SIG-M5 treated with dmso at 0.1 percent for 504 hours (cell line): ENCODE measurements around the gene PRPF18.

Experiments used
- DNase-seq: peaks from one replicate; lab custom pipeline; 2025; ENCODE audit not compliant: unreplicated experiment; lab: John Stamatoyannopoulos, UW

PRPF18 gene

DNA sequence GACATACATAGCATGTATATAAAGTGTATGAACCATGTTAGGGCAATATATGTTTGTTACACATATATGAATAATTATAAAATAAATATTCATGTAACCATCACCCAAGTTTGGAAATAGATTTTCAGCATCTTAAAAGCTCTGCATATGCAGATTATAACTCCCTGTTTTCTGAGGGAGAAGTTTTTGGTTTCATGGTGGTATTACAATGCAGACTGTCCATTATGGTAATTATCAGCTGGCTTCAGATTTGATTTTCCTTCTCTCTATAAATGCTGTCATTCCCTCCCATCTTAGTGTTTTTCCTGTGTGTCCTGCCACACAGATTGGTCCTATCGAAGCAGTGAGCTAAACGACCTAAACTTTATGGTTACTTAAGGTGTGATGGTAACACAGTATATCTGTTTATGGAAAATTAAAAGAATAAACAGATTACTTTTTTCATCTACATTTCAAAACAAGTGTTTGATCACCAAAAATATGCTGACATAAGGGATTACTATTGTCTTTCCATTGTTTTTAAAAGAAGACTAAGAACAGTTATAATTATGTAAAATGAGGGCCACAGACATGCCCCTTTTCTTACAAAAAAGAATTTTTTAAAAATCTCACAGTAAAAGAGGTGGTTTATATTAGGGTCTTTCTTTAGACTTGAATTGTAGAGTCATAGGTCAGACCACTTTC is 17.7 kb downstream of the PRPF18 start:
- DNase-seq = no peak

DNA sequence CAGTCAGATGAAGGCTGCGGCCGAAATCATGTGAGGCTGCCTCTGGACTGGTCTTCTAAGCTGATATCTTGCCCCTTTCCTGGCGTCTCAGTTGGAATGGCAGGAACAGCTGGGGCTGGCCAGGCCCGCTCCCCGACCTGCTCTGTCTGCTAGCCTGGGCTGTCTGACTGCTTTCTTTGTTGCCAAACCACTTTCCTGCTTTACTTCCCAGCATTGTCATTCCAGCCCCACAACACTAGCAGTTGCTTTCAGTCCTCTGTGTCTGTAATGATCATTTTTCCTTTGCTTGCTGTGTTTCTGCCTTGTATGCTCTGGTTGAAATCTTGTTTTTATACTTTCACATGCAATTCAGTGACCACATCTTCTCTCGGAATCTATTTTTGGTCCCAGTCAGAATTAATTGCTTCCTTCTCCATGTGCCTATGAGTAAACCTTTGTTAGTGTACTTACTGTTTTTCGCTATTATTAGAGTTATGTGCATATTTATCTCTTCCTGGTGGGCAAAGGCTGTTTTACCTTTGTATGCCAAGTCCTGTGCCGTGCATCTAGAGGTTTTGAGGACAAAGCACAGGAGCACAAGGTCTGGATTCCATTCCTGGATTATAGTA is 21.6 kb downstream of the PRPF18 start:
- no peak for DNase-seq

DNA sequence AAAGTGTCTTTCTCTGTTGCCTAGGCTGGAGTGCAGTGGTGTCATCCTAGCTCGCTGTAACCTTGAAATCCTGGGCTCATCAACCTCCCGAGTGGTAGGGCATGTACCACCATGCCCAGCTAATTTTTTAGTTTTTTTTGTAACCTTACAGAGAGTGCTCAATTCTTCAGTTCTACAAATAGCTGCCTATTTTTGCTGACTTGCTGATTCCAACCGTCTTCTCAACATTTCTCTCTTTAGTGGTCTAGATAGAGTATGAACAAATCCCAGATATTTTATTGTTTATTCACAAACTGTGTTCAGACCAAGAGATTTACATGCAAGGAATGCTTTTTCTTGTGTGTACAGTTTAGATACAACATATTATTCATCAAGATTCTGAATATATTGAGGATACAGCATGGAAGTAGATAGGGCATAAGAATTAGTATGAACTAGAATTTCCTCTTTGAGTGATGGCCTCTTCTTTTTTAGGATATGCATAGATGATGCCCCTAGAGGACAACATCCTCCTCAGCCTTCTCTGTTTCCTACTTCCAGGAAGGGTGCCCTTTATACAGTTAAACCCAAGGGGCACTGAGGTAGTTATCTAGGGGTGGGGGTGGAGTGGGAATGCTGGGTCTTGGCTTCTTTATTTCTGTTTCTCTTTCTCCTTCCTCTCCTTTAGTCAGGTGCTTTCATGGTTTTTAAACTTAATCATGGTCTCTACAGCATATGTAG is 26.0 kb downstream of the PRPF18 start:
- no peak for DNase-seq

DNA sequence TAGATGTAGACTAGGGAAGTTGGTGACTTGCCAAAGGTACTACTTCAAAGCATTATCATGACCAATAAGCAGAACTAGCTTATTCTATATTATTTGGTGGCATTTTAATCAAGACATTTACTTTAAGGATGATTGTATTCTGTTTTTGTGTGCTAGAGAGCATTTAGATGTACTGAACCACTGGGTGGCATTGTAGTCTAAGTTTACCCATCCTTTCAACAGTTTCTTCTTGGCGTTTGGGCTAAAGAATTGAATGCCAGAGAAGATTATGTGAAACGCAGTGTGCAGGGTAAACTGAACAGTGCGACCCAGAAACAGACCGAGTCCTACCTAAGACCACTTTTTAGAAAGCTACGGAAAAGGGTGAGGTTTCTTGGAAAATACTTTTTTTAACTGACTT is 26.8 kb downstream of the PRPF18 start:
- DNase-seq = peak; percentile 9

DNA sequence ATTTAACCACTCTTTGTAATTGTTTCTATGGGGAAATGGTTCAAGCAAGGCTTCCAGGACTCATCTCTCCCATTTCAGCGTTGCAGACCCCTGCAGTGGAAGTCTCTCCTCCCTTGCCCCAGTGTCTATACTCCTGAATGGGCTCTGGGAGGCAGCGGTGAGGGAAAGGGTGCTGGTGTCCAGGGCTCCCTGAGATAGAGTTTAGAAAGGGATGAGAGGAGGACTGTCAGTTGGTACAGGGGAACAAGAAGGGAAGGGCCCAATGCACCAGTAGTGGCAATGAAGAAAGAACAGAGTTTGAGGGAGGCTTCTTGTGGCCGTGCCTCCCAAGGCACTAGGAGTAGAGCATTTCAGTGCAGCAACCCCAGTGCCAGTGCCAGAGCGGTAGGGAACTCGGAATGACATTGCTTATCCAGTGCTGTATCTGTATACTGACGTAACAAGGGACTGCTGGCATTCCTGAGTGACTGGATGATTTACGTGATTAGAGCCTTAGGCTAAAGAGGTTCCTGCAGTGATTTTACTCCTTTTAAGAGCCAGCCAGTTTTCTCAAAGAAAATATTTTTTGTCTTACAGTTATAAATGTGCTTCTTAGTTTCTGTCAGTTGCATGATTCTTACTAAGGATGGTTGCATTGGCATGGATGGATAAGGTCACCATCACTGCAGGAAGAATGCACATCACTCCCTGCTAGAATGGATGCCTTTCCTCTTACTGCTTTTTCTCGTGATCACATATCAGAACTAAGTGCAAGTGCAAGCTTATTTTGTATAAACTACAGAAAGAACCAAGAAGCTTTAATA is 28.0 kb downstream of the PRPF18 start:
- DNase-seq = peak; percentile 14

DNA sequence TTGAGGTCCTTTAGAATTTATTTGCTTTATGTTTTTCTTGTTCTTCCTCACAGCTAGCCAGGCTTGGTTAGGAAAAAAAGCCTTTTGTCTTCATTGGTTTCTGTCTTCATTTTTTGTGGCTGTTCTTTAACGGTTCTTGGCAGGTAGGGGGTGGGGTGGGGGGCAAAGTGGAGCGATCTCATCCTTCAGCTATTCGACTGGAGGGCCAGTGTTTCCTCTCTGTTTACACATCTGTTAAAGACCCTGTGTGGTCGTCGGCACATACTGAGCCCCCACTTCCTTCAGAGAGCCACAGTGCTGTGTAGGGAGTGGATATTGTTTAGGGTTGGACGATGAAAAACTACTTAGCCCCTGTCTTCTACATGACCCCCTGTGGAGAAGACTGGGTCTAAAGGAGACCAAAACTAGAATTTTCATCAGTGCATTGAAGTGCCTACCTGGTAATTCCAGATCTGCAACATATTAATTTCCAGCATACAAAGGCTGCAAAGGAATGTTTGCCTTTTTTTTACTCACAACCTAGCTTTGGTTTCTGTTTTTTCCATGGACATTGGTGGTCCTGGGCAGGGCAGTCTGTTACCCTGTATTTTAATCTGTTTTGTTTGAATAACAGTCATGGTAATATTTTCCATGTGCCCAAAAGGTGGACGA is 29.0 kb downstream of the PRPF18 start:
- no peak for DNase-seq

DNA sequence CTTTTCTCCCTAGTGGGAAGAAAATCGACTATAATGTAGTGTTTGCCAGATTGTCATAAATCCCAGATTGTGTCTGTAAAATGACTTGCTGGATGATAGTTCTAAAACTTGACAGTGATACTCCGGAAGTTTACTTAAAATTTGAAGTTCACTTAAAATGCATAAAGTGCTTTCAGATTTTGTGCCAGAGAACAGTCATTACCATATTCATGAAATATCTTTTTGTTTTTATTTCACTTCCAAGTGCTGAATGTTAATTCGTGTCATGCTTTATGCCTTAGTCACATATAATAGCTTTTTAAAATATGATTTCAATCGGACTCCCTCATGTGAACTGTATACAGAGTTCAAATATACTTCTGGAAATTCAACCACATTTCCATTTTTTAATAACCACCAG is 30.4 kb downstream of the PRPF18 start:
- no peak for DNase-seq

DNA sequence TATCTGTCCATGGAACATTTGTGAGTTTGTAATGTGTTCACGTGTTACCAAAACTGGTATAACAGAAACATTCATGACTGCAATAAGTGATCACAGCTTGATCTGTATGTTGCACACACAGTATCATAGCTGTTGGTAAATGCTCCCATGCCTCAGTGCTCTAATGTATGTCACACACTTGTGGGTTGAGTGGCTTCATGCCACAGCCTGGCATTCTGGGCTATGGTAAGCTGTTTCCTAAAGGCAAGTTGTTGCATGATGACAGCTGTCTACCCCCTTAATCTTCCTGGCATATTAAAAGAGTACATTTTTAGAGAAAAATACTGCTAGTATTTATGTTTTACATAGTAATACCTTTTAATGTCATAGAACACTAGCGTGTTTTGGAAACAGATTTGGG is 35.2 kb downstream of the PRPF18 start:
- DNase-seq = no peak

DNA sequence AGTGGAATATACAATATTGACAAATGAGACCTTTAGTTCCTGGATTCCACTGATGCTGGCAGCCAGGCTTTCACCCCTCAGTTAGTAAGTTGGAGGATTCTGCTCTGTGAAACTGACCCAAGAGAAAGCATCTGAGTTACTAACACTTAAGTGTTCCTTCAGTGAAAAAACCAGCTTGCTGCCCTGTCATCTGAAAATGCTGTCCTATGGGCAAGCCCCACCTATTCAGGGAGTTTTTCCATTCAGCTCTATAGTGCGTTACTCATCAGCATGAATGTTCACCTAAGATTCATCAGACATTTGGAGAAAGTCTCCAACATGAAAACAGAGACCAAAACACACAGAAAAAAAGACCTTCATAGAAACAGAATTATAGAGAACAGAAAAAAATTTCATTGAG is 37.9 kb downstream of the PRPF18 start:
- DNase-seq = no peak

DNA sequence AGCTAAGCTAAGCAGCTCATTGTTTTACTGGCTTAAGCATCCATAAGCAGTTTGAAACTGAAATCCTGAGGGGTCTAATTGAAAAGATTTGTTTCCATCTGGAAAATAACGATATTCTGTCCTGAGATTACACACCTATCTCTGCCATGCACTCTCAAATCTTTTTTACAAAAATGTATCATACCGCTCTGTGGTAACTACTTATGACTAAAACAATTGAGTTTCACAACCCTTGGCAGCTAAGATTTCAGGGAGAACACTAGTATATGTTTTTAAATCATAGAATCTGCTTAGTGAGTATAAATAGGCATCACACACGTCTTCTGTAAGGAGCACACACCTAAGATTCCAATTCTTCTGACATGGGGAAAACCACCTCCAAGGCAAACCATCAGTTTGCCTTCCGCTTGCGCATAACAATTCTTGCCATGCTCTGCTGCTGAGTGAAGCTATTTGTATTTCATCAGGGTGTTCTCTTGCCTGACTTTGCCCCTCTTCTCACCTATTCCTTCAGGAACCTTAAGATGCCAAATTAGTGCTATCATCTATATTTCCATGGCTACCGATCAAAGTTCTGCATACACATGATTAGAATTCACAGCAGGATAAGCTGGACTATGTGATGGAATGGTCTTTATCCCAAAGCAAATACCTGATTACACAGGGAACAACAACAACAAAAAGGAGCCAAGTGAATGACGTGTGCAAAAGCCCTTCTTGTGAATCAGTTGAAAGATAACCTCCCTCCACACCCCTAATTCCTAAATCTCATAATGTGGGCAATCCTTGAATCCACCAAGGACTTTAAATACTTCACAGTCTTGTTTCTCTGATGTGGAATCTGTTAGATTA is 40.9 kb downstream of the PRPF18 start:
- no peak for DNase-seq

DNA sequence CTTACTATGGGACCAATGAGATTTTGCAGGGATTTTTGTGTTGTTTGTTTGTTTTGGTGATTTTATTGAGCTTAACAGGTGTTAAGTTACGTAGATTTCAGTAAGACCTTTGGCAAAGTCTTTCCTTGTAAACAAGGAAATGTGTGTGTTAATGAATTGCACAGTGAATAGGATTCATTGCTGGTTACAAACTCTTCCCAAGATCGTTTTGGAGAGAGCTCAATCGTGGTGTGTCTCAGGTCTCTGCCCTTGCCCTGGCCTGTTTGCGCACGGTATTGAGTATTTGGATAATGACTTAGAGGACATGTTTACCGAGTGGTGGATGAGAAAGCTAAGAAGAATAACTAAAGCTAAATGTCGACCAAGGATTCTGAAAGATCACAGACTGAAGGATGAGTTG is 41.9 kb downstream of the PRPF18 start:
- DNase-seq = no peak

DNA sequence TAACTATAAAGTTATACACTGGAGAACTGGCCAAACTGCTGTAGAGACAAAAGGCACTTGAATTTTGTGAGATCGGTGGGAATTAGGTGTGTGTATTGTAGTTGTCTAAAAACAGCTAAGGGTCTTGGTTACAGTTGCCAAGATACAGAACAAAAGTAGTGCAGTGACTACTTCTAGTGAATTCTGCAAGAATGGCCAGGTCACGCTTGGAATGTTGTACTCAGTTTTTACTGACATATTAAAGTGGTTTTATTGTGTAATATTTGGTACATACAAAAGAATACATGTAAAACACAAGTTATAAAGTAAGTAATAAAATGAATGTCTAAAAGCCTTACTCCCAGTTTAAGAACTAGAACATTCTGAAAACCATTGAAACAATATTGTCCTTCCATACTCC is 42.4 kb downstream of the PRPF18 start:
- no peak for DNase-seq

DNA sequence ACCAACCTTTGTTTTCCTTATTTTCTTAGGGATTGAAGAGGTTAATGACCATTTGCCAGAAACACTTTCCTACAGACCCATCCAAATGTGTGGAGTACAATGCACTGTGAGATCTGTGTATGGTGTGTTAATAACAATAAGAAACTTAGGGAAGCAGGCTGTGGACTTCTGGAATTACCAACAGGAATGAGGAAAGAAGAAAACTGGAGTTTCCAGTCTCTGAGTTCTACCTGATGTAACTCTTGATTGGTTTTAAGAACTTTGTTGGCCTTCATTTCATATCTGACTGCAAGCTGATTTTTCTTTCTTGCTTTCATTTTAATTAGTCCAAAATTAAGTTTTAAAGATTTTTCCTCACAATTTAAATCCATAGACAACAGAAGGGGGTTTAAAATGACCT is 43.5 kb downstream of the PRPF18 start:
- DNase-seq = no peak

DNA sequence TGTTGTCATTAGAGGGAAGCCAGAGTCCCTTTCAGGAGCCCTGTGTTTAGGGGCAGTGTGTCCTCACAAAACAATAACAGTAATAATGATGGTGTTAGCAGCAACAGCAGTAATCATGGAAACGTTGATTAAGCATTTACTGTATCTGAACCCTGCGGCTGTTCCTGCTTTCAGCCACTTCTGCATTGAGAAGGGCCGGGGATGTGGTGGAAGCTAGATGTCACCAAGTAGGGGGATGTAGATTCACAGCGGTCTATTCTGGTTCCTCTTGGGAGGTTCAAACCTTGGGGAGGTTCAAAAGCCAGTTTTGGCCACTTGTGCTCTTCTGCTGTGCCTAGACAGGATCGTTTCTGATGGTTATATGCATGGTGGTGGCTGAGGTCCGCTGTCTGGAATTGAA is 44.8 kb downstream of the PRPF18 start:
- no peak for DNase-seq

DNA sequence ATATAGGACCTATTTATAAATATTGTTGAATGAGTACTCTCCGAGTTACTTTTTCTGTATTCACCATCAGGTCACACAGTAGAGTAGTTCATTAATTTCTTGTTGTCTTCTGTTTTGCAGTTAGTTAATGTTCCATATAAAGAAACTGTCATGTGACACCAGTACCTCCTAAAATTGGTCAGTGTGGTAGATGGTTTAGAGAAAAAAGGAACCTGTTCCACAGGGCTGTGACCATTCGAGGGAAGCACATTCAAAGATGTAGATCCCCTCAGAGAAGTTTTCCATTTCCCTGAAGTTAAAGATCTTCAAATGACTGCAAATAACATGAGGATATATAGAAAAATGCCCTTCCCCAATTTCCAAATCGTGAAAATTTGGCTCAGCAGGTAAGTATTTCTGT is 45.7 kb downstream of the PRPF18 start:
- DNase-seq = no peak

DNA sequence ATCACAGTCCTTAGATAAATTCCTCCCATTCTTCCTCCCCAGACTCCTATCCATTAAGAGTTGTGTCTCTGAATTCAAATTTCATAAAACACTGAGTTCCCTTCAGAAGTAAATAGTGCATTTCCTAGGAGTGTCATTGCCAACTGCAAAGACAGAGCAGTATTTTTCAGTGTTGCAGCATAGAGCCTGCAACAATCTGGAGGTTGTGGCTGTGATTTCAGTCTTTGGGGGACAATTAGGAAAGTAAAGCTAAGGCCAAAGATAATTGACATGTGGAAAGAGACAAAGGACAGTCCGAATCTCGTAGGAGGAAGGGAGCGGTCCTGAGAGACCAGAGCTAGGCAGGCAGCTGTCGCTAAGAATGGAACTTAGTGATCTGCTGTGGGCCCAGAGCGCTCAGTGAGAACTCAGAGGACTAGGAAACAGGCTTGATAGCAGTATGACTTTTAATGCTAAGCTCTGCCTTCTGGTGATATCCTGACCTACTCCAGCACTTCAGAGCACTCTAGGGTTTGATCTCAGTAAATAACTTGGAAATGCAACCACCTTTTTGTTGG is 46.2 kb downstream of the PRPF18 start:
- no peak for DNase-seq

DNA sequence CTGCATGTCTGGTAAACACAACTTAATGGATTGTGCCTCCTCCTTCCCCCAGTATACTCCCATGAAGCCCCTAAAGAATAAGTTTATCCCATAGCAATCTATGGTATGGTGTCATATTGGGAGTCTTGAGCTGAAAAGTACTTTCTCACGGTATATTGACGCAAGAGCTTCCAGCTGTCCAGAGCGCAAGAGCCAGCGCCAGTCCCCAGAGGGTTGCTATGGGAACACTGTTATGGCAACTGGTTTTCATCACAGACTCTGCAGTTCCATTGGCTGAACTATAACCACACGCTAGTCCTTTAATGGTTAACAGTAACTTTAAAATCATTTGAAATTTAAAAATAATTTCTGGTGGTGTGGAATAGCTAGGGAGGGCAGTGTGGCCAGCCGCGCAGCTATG is 46.9 kb downstream of the PRPF18 start:
- DNase-seq = no peak

DNA sequence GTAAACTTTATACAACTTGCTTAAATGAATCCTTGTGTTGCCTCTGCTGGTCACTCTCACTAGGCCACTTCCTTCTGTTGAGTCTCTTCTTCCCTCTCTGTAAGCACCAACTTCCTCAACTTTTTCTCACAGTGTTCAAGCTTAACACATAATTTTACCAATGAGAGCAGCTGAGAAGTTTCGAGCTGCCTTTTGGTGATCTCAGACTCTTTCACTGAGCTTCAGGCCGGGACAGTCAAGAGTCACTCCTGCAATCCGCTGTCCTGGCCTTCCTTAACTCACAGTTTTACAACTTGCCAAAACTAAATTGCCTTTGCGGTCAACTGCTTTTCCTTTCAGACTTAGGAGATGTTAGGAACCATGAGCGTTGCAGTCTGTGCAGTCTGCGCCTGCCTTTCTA is 47.4 kb downstream of the PRPF18 start:
- DNase-seq = no peak

DNA sequence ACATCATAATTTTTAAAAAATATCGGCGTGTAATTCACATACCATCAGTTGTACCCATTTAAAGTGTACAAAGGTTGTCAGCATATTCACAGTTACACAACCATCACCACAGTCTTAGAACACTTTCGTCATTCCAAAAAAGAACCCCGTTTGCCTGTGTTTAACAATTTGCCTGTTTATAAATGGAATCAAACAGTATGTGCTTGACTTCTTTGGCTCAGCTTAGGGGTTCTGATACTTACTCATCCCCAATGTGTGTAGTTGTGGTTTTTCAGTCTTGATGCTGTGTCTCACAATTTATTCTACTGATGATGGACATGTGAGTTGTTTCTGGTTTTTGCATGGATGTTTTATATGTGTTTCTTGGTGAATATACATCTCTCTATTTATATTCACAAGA is 50.0 kb downstream of the PRPF18 start:
- no peak for DNase-seq

DNA sequence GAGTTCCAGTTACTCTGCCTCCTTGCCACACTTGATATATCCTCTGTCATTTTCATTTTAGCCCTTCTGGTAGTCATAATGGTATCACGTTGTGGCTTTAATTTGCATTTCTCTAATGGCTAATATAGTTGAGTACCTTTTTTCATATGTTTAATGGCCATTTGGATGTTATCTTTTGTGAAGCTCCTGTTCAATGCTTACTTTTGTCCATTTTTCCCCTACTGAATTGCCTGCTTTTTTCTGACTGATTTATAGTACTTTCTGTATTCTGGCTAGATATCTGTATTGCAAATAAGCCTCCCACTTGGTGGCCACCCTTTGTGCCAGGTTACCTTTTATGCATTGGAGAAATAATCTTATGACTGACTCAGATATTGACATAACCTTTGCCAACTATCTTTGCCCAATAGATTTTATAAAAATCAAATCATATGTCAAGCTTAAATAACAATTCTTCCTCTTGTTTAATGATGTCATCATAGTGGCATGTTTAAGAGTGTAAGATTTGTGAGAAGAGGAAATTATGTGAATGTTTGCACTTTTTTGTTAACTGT is 50.6 kb downstream of the PRPF18 start:
- no peak for DNase-seq
